ENCODE measurements around the gene POLD2.
A peak's percentile ranks its signal among the peaks of the same experiment; 100 is the strongest.

Gene POLD2

DNA sequence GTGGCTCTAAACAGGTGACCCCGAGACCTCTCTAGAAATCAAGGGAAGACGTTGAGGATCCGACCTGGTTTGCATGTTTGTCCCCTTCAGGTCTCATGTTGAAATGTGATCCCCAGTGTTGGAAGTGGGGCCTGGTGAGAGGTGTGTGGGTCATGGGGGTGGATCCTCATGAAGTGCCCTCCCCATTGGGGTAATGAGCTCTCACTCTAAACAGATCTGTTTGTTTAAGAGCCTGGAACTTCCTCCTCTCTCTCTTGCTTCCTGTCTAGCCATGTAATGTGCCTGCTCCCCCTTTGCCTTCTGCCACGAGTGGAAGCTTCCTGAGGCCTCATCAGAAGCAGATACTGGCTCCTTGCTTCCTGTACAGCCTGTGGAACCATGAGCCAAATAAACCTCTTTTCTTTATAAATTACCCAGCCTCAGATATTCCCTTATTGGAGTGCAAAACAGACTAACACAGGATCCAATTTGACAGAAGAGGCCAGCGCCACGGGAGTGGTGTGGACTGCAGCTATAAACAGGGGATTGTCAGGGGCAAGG lies 30.2 kb downstream of the POLD2 start:
- peak in 2 of 10 donors; percentile 10 to 13 for DNase-seq
- intact Hi-C loops (cut with DNase I) = no loop called here

DNA sequence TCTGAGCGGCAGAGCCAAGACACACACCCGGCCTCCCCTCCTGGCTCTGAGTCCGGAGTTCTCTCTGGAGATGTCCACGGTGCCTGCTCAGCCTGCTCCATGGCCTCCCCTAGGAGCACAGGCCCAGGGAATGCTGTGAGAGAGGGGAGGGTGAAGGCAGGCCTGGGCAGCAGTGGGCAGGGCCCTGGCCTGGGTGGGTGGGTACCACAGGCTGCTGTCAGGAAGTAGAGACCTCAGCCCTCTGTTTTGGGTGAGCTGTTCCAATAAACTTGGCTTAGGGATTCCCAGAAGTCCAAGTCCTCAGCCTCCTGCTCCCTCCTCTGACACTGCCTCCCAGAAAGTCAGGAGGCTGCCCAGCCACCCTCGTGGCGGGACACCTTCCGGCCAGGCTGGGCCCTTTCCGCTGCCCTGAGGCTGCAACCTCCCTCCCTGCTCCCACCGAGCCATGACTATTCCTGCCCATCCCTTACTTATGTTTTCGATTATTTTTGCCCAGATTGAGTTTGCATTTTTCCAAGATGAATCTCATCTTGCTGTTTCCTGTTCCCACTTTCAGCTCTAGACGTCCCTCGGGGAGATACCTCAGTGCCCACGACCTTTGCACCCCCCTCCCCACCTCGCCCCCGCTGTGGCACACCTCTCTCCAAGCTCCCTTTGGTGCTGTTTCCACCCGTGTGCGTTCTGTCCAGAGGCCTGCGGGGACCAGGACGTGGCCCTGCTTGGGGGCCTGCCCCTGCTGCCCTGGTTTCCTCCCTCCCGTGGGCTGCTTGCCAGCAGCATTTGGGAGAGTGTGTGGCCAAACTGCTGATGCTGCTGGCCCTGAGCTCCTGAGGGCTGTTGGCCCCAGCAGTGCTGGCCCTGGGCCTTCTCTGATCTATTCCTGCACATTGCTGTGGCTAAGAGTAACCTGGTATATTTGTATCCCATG lies 35.2 kb downstream of the POLD2 start:
- intact Hi-C loops (cut with DNase I) = no loop called here
- peak in 5 of 10 donors; percentile 46 to 87 (median 74) for DNase-seq

- peak in 1 of 10 donors; percentile 14 for DNase-seq
- intact Hi-C loops (cut with DNase I) = no loop called here
Observed at GRCh38 chr7:44086627-44087026, 36.7 kb downstream of the POLD2 start.

- peak in 3 of 10 donors; percentile 14 to 46 (median 36) for DNase-seq
- intact Hi-C loops (cut with DNase I) = no loop called here
Observed at GRCh38 chr7:44085546-44085945, 37.8 kb downstream of the POLD2 start.

DNA sequence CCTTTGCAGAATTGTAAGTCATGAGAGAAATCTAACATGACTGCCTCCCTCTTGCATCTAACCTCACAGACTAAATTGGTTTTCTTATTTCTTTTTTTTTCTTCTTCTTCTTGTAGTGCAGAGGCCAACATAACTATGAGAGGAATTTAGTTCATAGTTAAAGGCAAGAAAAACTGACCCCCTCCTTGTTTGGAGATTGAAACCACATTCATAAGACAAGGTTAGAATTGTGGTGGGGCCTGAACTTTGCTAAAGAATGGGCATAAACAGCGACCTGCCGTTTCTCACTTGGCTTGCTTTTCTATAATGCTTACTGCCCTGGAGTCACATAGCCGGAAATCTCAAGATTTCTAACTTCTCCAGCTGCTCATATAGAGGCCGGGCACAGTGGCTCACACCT lies 38.6 kb downstream of the POLD2 start:
- DNase-seq = no peak
- intact Hi-C loops (cut with DNase I) = loop anchor here (5.0 kb wide), 2 partner anchors 37 to 118 kb away; partner anchors contain the start of gene YKT6

DNA sequence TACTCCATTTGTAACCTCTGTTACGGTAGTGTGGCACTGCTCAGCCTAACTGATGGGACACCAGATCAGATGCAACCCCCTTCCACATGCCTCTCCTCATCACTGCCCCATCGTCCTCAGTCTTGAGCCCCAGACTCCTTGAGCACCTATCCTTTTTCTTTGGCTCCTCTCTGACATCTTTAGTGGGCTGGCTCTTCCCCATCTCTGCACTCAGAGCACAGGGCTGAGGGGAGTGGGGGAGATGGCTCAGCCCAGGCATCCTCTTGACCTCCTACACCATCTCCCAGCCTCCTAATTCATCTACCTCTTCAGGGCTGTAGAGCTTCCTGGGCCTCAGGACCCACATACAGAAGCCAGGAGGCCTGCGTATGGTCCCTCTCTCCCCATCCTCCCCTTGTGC lies 39.6 kb downstream of the POLD2 start:
- intact Hi-C loops (cut with DNase I) = loop anchor here (5.0 kb wide), 2 partner anchors 36 to 119 kb away; partner anchors contain the start of gene YKT6
- peak in 2 of 10 donors; percentile 9 to 16 for DNase-seq

DNA sequence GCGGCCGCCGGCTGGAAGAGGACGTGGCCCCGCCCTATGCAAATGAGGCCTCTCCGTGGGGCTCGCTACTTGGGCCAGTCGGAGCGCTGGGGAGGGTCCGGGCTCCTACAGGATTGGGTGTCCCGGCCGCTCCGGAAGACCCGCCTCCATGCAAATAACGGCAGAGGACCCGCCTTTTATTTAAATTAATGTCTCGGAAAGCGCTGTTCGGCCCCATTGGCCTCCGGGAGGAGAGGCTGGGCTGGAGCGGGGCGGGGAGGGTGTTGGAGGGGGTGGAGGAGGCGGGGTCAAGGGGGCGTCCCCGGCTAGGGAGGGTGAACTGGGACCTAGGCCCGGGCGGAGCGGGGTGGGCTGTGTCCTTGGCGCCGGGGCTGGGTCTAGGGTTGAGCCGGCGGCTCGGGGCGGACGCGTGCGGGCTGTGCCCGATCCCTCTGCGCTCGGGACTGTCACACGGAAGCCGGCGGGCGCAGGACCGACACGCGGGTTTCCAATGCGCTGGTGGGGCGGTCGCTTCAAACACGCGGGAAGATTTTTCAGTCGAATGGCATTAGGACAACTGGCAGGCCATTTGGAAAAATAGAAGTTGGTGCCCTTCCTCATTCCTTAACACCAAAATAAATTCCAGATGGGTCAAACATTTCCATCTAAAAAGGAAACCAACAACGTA lies 40.7 kb downstream of the POLD2 start:
- peak; percentile 93 to 100 (median 98) for DNase-seq
- intact Hi-C loops (cut with DNase I) = loop anchor here (1.0 to 5.0 kb wide), 3 partner anchors 35 to 120 kb away; partner anchors contain the start of genes POLD2 and YKT6

GRCh38 chr7:44081266-44081748 lies 42.0 kb downstream of the POLD2 start:
- peak in 2 of 10 donors; percentile 13 to 38 for DNase-seq
- intact Hi-C loops (cut with DNase I) = loop anchor here (5.0 kb wide), 2 partner anchors 34 to 121 kb away; partner anchors contain the start of gene YKT6

GRCh38 chr7:44080686-44081265 lies 42.6 kb downstream of the POLD2 start:
- peak in 3 of 10 donors; percentile 39 to 59 (median 59) for DNase-seq
- intact Hi-C loops (cut with DNase I) = loop anchor here (5.0 kb wide), 2 partner anchors 33 to 122 kb away; partner anchors contain the start of gene YKT6

GRCh38 chr7:44080118-44080517 lies 43.2 kb downstream of the POLD2 start:
- DNase-seq = peak in 3 of 10 donors; percentile 44 to 81 (median 54)
- intact Hi-C loops (cut with DNase I) = loop anchor here (5.0 kb wide), 2 partner anchors 33 to 122 kb away; partner anchors contain the start of gene YKT6

GRCh38 chr7:44079331-44080021 lies 43.9 kb downstream of the POLD2 start:
- peak in 3 of 10 donors; percentile 63 to 73 (median 65) for DNase-seq
- intact Hi-C loops (cut with DNase I) = loop anchor here (5.0 kb wide), 2 partner anchors 32 to 123 kb away; partner anchors contain the start of gene YKT6

DNA sequence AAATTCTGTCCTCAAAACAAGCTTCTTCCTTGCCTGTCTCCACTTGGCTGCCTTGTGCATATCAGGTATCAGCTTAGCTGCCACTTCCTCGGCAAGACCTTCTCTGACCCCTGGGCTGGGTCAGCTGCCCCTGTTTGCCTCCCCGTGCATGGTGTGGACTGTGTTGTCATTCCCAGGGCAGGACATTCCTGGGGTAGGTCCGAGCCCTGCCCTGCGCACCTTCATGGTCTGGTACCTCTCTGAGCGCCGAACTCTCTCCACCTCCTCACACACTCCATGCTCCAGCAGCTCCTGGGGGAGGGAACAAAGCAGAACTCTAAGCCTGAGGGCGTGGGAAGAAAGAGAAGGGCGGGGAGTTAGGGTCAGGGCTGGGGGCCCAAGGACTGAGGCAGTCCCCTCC lies 44.8 kb downstream of the POLD2 start:
- intact Hi-C loops (cut with DNase I) = no loop called here
- peak in 3 of 10 donors; percentile 7 to 60 (median 38) for DNase-seq

DNA sequence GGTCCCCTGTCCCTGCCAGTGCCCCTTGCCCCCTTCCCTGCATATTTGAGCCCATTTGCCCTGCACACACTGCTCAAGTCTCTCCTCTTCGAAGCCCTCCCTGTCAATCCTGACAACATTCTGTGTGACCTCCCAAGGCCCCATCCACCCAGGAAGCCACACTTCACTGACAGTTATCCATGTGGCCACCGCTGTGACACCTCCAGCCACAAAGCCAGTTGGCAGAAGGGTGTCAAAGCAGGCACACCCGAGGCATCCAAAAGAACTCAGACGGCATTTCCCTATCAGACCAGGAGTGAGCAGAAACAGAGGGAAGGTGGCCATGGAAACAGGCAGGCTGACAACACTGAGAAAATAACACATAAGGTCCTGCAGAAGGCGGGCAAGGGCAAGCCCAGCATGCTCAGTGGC lies 45.7 kb downstream of the POLD2 start:
- intact Hi-C loops (cut with DNase I) = no loop called here
- DNase-seq = peak in 2 of 10 donors; percentile 11 to 46

DNA sequence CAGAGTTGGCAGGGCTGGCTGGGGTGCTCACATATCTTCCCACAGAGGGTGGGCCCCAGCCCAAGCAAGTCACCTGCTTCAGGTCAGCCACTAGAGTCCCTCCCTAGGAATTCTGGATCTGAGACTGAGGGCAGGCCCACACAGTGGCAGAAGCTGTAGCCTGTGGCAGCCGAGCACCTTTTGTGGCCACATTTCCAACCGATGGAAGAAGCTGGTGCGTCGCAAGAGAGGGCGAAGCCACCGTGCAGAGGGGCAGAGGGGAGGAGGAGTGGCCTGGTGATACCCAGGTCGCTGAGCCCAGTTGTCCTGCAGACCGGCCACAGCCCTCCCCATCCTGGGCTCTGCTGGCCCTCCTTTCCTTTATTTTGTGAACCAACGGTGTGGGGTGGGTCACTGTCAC lies 46.3 kb downstream of the POLD2 start:
- intact Hi-C loops (cut with DNase I) = no loop called here
- DNase-seq = peak in 3 of 10 donors; percentile 10 to 73 (median 72)

DNA sequence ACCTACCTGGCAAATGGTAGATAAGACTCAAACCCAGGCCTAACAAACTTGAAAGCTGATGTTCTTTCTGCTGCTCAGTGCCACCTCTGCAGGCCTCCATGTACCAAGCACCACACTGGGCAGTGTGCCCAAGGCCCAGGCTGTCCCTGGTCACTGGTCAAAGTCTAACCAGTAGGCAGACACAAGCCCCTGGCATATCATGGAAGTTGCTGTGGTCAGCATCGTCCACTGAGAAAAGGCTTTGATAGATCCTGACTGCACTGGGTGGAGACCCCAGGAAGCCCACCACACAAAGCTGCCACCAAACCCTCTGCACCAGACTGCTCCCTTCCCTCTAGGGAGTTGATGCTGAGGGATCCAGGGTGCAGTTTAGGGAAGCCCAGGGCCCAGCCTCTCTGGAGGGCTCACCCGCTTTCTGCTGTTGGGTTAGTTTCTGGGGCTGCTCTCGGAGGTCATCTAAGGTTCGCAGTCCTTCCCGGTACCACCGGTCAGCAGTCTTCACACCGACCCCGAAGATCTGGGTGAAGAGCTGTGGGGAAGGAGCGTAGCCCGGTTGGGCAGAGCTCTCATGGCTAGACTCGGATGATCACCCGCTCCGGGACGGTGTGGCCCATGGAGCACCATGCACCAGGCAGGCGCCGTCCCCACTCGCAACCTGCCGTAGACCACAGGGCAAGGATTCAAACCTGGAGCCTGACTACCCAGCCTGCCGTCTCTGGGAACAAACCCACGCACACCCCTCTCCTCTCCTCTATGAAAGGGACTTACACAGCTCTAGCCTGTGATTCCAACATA lies 47.0 kb downstream of the POLD2 start:
- intact Hi-C loops (cut with DNase I) = no loop called here
- peak in 3 of 10 donors; percentile 66 to 73 (median 67) for DNase-seq

- peak in 2 of 10 donors; percentile 63 to 73 for DNase-seq
- intact Hi-C loops (cut with DNase I) = no loop called here
Observed at GRCh38 chr7:44075296-44076075, 47.9 kb downstream of the POLD2 start.

GRCh38 chr7:44074349-44074695 lies 49.0 kb downstream of the POLD2 start:
- intact Hi-C loops (cut with DNase I) = no loop called here
- DNase-seq = peak in 2 of 10 donors; percentile 67 to 82
